SK-N-SH treated with all-trans-retinoic acid at 6 μM for 48 hours (cell line): Measurements from ENCODE around the gene B3GLCT.

Experiments
- ARNTL ChIP-seq: fragments of 450-650 bp; formaldehyde crosslinking; IDR thresholded peaks from 2 replicates; pipeline ENCODE4 v1.5.0; 2020; ENCODE audit warnings: low read depth, mild to moderate bottlenecking, moderate library complexity, borderline replicate concordance
- ESRRG ChIP-seq: fragments of 250-450 bp; sonication (Bioruptor Pico); IDR thresholded peaks from 2 replicates; pipeline ENCODE4 v1.6.1; 2021; ENCODE audit warnings: mild to moderate bottlenecking
- GLIS3 ChIP-seq: fragments of 250-450 bp; sonication (Bioruptor Pico); IDR thresholded peaks from 2 replicates; pipeline ENCODE4 v1.5.0; 2020; ENCODE audit warnings: mild to moderate bottlenecking, moderate library complexity
- OSR1 ChIP-seq: fragments of 250-450 bp; sonication (Bioruptor Pico); IDR thresholded peaks from 2 replicates; pipeline ENCODE4 v1.8.0; 2022; ENCODE audit warnings: moderate library complexity, mild to moderate bottlenecking, inconsistent platforms
- PATZ1 ChIP-seq: fragments of 250-450 bp; sonication (Bioruptor Pico); IDR thresholded peaks from 2 replicates; pipeline ENCODE4 v1.8.0; 2020; ENCODE audit warnings: mild to moderate bottlenecking, moderate library complexity, borderline replicate concordance
- RARB ChIP-seq: fragments of 250-450 bp; sonication (Bioruptor Pico); IDR thresholded peaks from 2 replicates; pipeline ENCODE4 v1.8.0; 2021; ENCODE audit warnings: mild to moderate bottlenecking, moderate library complexity
- SNAI2 ChIP-seq: fragments of 250-450 bp; sonication (Bioruptor Pico); IDR thresholded peaks from 2 replicates; pipeline ENCODE4 v1.5.0; 2020; ENCODE audit warnings: mild to moderate bottlenecking, moderate library complexity
- ZC3H10 ChIP-seq: fragments of 250-450 bp; sonication (Bioruptor Pico); IDR thresholded peaks from 2 replicates; pipeline ENCODE4 v1.5.1; 2021; ENCODE audit warnings: mild to moderate bottlenecking, moderate library complexity
- ZFP3 ChIP-seq: fragments of 250-450 bp; sonication (Bioruptor Pico); IDR thresholded peaks from 2 replicates; pipeline ENCODE4 v1.5.0; 2020; ENCODE audit warnings: mild to moderate bottlenecking, moderate library complexity
- ZNF565 ChIP-seq: fragments of 450-650 bp; formaldehyde crosslinking; conservative IDR thresholded peaks from 2 replicates; pipeline ENCODE4 v1.5.0; 2020; ENCODE audit warnings: low read depth, mild to moderate bottlenecking, moderate library complexity
- TF ChIP-seq, protein P1 (sequence below): fragments of 250-450 bp; sonication (Bioruptor Pico); IDR thresholded peaks from 2 replicates; pipeline ENCODE4 v1.5.1; 2021; ENCODE audit warnings: mild to moderate bottlenecking, moderate library complexity

DNA sequence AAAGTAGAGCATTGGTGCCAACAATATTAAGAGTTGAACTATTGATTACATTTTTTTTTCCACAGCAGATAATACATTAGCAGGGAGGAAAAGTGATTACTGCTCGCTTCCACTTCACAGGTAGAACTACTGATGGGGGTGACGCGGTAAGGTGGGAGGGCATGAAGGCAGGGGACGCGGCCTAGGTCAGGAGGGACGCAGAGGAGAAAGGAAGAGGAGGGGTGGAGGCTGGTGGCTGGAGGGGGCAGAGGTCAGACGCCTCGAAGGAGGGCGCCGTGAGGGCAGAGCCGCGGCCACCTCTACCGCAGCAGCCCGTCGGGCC is 287 bp upstream of the B3GLCT start:
- TF ChIP-seq PATZ1 (CRISPR knock-in tag) (no peak), OSR1 (CRISPR knock-in tag) (no peak), ARNTL (no peak), GLIS3 (no peak), ESRRG (CRISPR knock-in tag) (no peak), RARB (CRISPR knock-in tag) (no peak), SNAI2 (CRISPR knock-in tag) (no peak), ZNF565 (CRISPR knock-in tag) (no peak), ZC3H10 (CRISPR knock-in tag) (no peak), ZFP3 (no peak)
- TF ChIP-seq, protein P1, sequence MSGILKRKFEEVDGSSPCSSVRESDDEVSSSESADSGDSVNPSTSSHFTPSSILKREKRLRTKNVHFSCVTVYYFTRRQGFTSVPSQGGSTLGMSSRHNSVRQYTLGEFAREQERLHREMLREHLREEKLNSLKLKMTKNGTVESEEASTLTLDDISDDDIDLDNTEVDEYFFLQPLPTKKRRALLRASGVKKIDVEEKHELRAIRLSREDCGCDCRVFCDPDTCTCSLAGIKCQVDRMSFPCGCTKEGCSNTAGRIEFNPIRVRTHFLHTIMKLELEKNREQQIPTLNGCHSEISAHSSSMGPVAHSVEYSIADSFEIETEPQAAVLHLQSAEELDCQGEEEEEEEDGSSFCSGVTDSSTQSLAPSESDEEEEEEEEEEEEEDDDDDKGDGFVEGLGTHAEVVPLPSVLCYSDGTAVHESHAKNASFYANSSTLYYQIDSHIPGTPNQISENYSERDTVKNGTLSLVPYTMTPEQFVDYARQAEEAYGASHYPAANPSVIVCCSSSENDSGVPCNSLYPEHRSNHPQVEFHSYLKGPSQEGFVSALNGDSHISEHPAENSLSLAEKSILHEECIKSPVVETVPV (CRISPR knock-in tag): no peak
